ENCODE results near the gene NR4A1. TPM values are rescaled to one million over a fixed set of nuclear protein-coding genes. Genes with fewer than 3 reads are reported as not detected.
A peak's percentile ranks its signal among the peaks of the same experiment; 100 is the strongest.

Gene NR4A1
- polyA plus RNA-seq, 1 donor (not counting 4 experiments of a cell fraction or from before 2014, with no cell fraction given), result 3.9 TPM

DNA sequence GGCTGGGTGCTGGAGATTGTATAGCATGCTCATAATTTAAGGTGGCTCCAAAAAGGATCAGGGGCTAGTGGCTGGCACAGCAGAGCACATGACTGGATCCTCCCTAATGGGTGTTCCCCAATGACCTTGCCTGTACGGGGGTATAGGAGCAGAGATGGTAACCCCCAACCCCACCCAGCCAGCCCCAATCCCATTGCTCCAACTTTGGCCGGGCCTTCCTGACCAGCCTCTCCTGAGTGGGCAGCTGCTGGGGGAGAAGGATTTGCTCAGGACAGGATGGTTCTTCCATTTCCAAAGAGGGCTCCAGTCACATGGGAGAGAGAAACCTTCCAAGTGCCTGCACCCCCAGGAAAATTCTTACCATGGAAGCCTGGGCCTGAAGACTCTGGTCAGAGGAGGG is 15.3 kb upstream of the NR4A1 start:
- H3K4me1 ChIP-seq (ENCODE audit: control insufficient read depth, extremely low read depth, insufficient read depth, low read length), result peaks cover 22% of the 10 kb centered on the region
- no peaks in the 10 kb centered on the region for H3K9me1 ChIP-seq (ENCODE audit: control insufficient read depth, extremely low read depth, insufficient read depth, low read length)
- no peak overlapping the region for H2AFZ ChIP-seq (ENCODE audit: control insufficient read depth, low read length)
- TF ChIP-seq EZH2 (IDR thresholded peaks at IDR 0.05; ENCODE audit: low read length), result no peak
- TF ChIP-seq, protein P1, sequence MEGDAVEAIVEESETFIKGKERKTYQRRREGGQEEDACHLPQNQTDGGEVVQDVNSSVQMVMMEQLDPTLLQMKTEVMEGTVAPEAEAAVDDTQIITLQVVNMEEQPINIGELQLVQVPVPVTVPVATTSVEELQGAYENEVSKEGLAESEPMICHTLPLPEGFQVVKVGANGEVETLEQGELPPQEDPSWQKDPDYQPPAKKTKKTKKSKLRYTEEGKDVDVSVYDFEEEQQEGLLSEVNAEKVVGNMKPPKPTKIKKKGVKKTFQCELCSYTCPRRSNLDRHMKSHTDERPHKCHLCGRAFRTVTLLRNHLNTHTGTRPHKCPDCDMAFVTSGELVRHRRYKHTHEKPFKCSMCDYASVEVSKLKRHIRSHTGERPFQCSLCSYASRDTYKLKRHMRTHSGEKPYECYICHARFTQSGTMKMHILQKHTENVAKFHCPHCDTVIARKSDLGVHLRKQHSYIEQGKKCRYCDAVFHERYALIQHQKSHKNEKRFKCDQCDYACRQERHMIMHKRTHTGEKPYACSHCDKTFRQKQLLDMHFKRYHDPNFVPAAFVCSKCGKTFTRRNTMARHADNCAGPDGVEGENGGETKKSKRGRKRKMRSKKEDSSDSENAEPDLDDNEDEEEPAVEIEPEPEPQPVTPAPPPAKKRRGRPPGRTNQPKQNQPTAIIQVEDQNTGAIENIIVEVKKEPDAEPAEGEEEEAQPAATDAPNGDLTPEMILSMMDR (optimal IDR thresholded peaks at IDR 0.05 in 1 of 3, IDR thresholded peaks at IDR 0.05 in 1 of 3, conservative IDR thresholded peaks at IDR 0.05 in 1 of 3; ENCODE audit: extremely low read depth in 1 of 3, insufficient read depth in 2 of 3, low read length in 3 of 3), result no peak
- no peak for DNase-seq (ENCODE audit: low read depth, low spot score)
- H3K4me2 ChIP-seq (ENCODE audit: control insufficient read depth, extremely low read depth, insufficient read depth, low read depth, low read length), result no peak overlapping the region
- H3K36me3 ChIP-seq (ENCODE audit: control insufficient read depth in 2 of 2, extremely low read depth in 1 of 2, insufficient read depth in 2 of 2, low read length in 2 of 2), result no peaks in the 10 kb centered on the region
- FAIRE-seq, result no peak
- H3K79me2 ChIP-seq (ENCODE audit: control insufficient read depth, insufficient read depth, low read length), result no peaks in the 10 kb centered on the region
- no peaks in the 10 kb centered on the region for H4K20me1 ChIP-seq (ENCODE audit: control insufficient read depth, extremely low read depth, insufficient read depth, low read length)
- H3K27ac ChIP-seq (ENCODE audit: control insufficient read depth, insufficient read depth, low read length), result no peak overlapping the region
- H3K9me3 ChIP-seq (ENCODE audit: control insufficient read depth, low read depth, low read length), result no peaks in the 10 kb centered on the region
- no peak overlapping the region for H3K4me3 ChIP-seq (ENCODE audit: control insufficient read depth in 2 of 3, extremely low read depth in 1 of 3, insufficient read depth in 2 of 3, low read depth in 1 of 3, low read length in 3 of 3)
- H3K27me3 ChIP-seq (ENCODE audit: control insufficient read depth, extremely low read depth, insufficient read depth, low read length), result peaks cover 13% of the 10 kb centered on the region
- dilution Hi-C loops (cut with MboI; ENCODE audit: extremely low pct_ligation_motif_present, low sequenced_read_pairs), result no loop called here
- peak overlapping the region; percentile 77 for H3K9ac ChIP-seq (ENCODE audit: control insufficient read depth, extremely low read depth, insufficient read depth, low read length)

DNA sequence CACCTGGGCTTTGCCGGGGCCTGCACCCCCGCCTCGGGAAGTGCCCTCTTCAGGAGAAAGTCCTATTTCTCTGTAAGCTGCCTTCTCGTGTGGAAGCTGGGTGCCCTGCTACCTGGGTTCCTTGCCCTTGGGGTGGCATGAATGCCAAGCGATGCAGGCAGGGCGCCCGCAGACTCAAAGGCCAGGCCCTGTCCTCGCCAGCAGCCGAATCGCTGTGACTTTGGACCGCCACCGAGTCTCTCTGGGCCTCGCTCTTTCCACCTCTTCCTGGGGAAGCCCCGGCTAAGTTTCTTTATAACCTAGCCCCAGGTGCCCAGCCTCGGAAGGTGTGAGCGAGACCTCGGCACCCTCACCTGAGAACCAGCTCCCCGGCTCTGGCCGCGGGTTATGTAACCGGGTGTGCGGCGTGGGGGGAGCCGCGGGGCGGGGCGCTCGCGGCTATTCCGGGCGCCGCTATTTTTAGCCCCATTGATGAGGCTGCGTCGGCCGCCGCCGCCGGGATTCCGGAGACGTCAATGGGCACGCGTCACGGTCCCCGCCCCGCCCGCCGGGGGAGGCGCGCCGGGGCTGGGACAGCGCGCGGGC is 14.6 kb upstream of the NR4A1 start:
- Histone ChIP-seq H3K4me2 (ENCODE audit: control insufficient read depth, extremely low read depth, insufficient read depth, low read depth, low read length) (peak overlapping the region; percentile 73), H4K20me1 (ENCODE audit: control insufficient read depth, extremely low read depth, insufficient read depth, low read length) (no peaks in the 10 kb centered on the region), H3K4me1 (ENCODE audit: control insufficient read depth, extremely low read depth, insufficient read depth, low read length) (peaks cover 22% of the 10 kb centered on the region), H3K79me2 (ENCODE audit: control insufficient read depth, insufficient read depth, low read length) (no peaks in the 10 kb centered on the region), H3K27ac (ENCODE audit: control insufficient read depth, insufficient read depth, low read length) (peak overlapping the region; percentile 28), H3K9me3 (ENCODE audit: control insufficient read depth, low read depth, low read length) (no peaks in the 10 kb centered on the region), H3K9ac (ENCODE audit: control insufficient read depth, extremely low read depth, insufficient read depth, low read length) (peak overlapping the region; percentile 77), H3K4me3 (ENCODE audit: control insufficient read depth in 2 of 3, extremely low read depth in 1 of 3, insufficient read depth in 2 of 3, low read depth in 1 of 3, low read length in 3 of 3) (peak overlapping the region in 2 of 3 experiments; percentile 49 to 52), H2AFZ (ENCODE audit: control insufficient read depth, low read length) (peak overlapping the region; percentile 36), H3K27me3 (ENCODE audit: control insufficient read depth, extremely low read depth, insufficient read depth, low read length) (peaks cover 13% of the 10 kb centered on the region), H3K9me1 (ENCODE audit: control insufficient read depth, extremely low read depth, insufficient read depth, low read length) (no peaks in the 10 kb centered on the region), H3K36me3 (ENCODE audit: control insufficient read depth in 2 of 2, extremely low read depth in 1 of 2, insufficient read depth in 2 of 2, low read length in 2 of 2) (no peaks in the 10 kb centered on the region)
- no peak for FAIRE-seq
- TF ChIP-seq EZH2 (IDR thresholded peaks at IDR 0.05; ENCODE audit: low read length), result no peak
- TF ChIP-seq, protein P1 (optimal IDR thresholded peaks at IDR 0.05 in 1 of 3, IDR thresholded peaks at IDR 0.05 in 1 of 3, conservative IDR thresholded peaks at IDR 0.05 in 1 of 3; ENCODE audit: extremely low read depth in 1 of 3, insufficient read depth in 2 of 3, low read length in 3 of 3), result no peak
- dilution Hi-C loops (cut with MboI; ENCODE audit: extremely low pct_ligation_motif_present, low sequenced_read_pairs), result no loop called here
- DNase-seq (ENCODE audit: low read depth, low spot score), result no peak

Measured in keratinocyte (primary cell).